SK-N-SH (cell line): Measurements from ENCODE around the gene CD38. TPM values are rescaled to one million over a fixed set of nuclear protein-coding genes. Genes with fewer than 3 reads are reported as not detected.

ENCODE experiments used
- CTCF ChIA-PET: fragments of 300-600, 350-600 bp; formaldehyde crosslinking; extraction: SDS; loops from one replicate; lab custom pipeline; 2021; lab: Yijun Ruan, JAX
- POLR2A ChIA-PET: fragments of 350-600 bp; sonication (Branson Sonifier 250); formaldehyde crosslinking; extraction: SDS; loops from one replicate; lab custom pipeline; 2020; ENCODE audit warnings: antibody characterized with exemption, inconsistent platforms; lab: Yijun Ruan, JAX
- DNase-seq: peaks from one replicate; pipeline ENCODE4 v3.0.0; 2012
- H2AFZ ChIP-seq: fragments of 200-600 bp; sonication (generic); 2 replicates; pipeline ENCODE4 v1.8.1; 2016; ENCODE audit warnings: antibody characterized with exemption, mild to moderate bottlenecking, low read depth
- H3F3A ChIP-seq: fragments of 200-600 bp; sonication (generic); replicated peaks from 2 replicates; pipeline ENCODE3; 2016; ENCODE audit warnings: antibody characterized with exemption, mild to moderate bottlenecking; ENCODE audit not compliant: insufficient read depth
- H3K27ac ChIP-seq, 2 experiments: fragments of 200-500 bp in 1 of 2; fragments of 200-600 bp in 1 of 2; sonication (Bioruptor generic) in 1 of 2; sonication (generic), shearing (Covaris generic) in 1 of 2; 2 replicates each; pipeline versions ENCODE4 v1.5.1 to v1.6.1; 2014 to 2016; ENCODE audit warnings: low read depth in 2 of 2, inconsistent platforms in 1 of 2, low read length in 1 of 2, mild to moderate bottlenecking in 1 of 2, mixed read lengths in 1 of 2
- H3K27me3 ChIP-seq: fragments of 200-600 bp; sonication (generic), shearing (Covaris generic); 2 replicates; pipeline ENCODE4 v1.6.1; 2016; ENCODE audit warnings: mixed run types; ENCODE audit not compliant: insufficient read depth
- H3K36me3 ChIP-seq, 2 experiments: fragments of 200-500 bp in 1 of 2; fragments of 200-600 bp in 1 of 2; sonication (Bioruptor generic) in 1 of 2; sonication (generic) in 1 of 2; replicated peaks in 1 of 2; 2 replicates each; pipeline versions ENCODE3 to v1.5.1; 2014 to 2016; ENCODE audit warnings: low read length in 1 of 2, mild to moderate bottlenecking in 1 of 2; ENCODE audit not compliant: insufficient read depth in 2 of 2, control insufficient read depth in 1 of 2
- H3K4me1 ChIP-seq, 2 experiments: fragments of 200-500 bp in 1 of 2; fragments of 200-600 bp in 1 of 2; sonication (Bioruptor generic) in 1 of 2; sonication (generic), shearing (Covaris generic) in 1 of 2; 2 replicates each; pipeline versions ENCODE4 v1.5.1 to v1.6.1; 2014 to 2016; ENCODE audit warnings: low read depth in 1 of 2, low read length in 1 of 2, mixed run types in 1 of 2; ENCODE audit not compliant: insufficient read depth in 2 of 2, control insufficient read depth in 1 of 2
- H3K4me2 ChIP-seq: fragments of 200-600 bp; sonication (generic), shearing (Covaris generic); 2 replicates; pipeline ENCODE4 v1.6.1; 2017; ENCODE audit warnings: mixed run types
- H3K4me3 ChIP-seq, 2 experiments: fragments of 200-500 bp in 1 of 2; fragments of 200-600 bp in 1 of 2; sonication (Bioruptor generic) in 1 of 2; sonication (generic), shearing (Covaris generic) in 1 of 2; 2 replicates each; pipeline versions ENCODE4 v1.5.1 to v1.8.1; 2014 to 2016; ENCODE audit warnings: low read depth in 2 of 2, inconsistent platforms in 1 of 2, low read length in 1 of 2, mild to moderate bottlenecking in 1 of 2, mixed read lengths in 1 of 2, moderate library complexity in 1 of 2
- H3K79me2 ChIP-seq: fragments of 200-600 bp; sonication (generic); 2 replicates; pipeline ENCODE4 v1.8.1; 2017; ENCODE audit warnings: mild to moderate bottlenecking; ENCODE audit not compliant: insufficient read depth
- H3K9ac ChIP-seq: fragments of 200-600 bp; sonication (generic); 2 replicates; pipeline ENCODE4 v1.6.1; 2017; ENCODE audit warnings: mixed run types
- H3K9me2 ChIP-seq: fragments of 200-600 bp; sonication (generic); 2 replicates; pipeline ENCODE4 v1.6.1; 2017; ENCODE audit warnings: mixed run types
- H3K9me3 ChIP-seq: fragments of 200-600 bp; sonication (generic); 2 replicates; pipeline ENCODE4 v1.6.1; 2017; ENCODE audit warnings: mixed run types, mild to moderate bottlenecking, moderate library complexity
- H4K20me1 ChIP-seq: fragments of 200-600 bp; sonication (generic); 2 replicates; pipeline ENCODE4 v1.6.1; 2017; ENCODE audit warnings: mild to moderate bottlenecking, mixed run types; ENCODE audit not compliant: insufficient read depth
- FOXM1 ChIP-seq: IDR thresholded peaks from 2 replicates; pipeline ENCODE4 v1.4.0; 2012; ENCODE audit warnings: low read depth, mild to moderate bottlenecking
- GABPA ChIP-seq: IDR thresholded peaks from 2 replicates; pipeline ENCODE4 v1.4.0; 2012; ENCODE audit warnings: low read depth, mild to moderate bottlenecking
- MXI1 ChIP-seq: IDR thresholded peaks from 2 replicates; pipeline ENCODE4 v1.6.1; 2012; ENCODE audit warnings: mild to moderate bottlenecking, low read depth, low read length, improper control_type of control experiment
- NFIC ChIP-seq: IDR thresholded peaks from 2 replicates; pipeline ENCODE4 v1.4.0; 2012; ENCODE audit warnings: borderline replicate concordance
- POLR2AphosphoS5 ChIP-seq: IDR thresholded peaks from 2 replicates; pipeline ENCODE4 v1.6.1; 2012; ENCODE audit warnings: low read depth, low read length
- RAD21 ChIP-seq: IDR thresholded peaks from 2 replicates; pipeline ENCODE4 v1.6.1; 2012; ENCODE audit warnings: mild to moderate bottlenecking, low read length
- REST ChIP-seq: IDR thresholded peaks from 2 replicates; pipeline ENCODE4 v1.6.1; 2012; ENCODE audit warnings: mild to moderate bottlenecking, low read depth, low read length, moderate library complexity
- SIN3A ChIP-seq: IDR thresholded peaks from 2 replicates; pipeline ENCODE4 v1.6.1; 2012; ENCODE audit warnings: low read depth, mild to moderate bottlenecking, low read length, moderate library complexity, borderline replicate concordance
- TCF12 ChIP-seq: IDR thresholded peaks from 2 replicates; pipeline ENCODE4 v1.4.0; 2012
- TEAD4 ChIP-seq: IDR thresholded peaks from 2 replicates; pipeline ENCODE4 v1.4.0; 2012; ENCODE audit warnings: mild to moderate bottlenecking, borderline replicate concordance; ENCODE audit not compliant: insufficient read depth
- WGBS: methylation state at CpG from one replicate; pipeline ENCODE4 v1.1.6; 2017; ENCODE audit warnings: low lambda C conversion rate; 5-methylcytosine and 5-hydroxymethylcytosine counted together
- polyA plus RNA-seq, 3 experiments: library from polyadenylated mRNA; depleted of rRNA; stranded (reverse); fragments of >200 nt; gene quantifications; 2 replicates each; pipeline ENCODE4 v1.2.3, GENCODE V29; 2012
- TF ChIP-seq, protein P1 (sequence below): fragments of 150-350 bp; IDR thresholded peaks from 2 replicates; pipeline ENCODE4 v1.6.1; 2016; ENCODE audit warnings: mild to moderate bottlenecking, low read depth, low read length
- TF ChIP-seq, protein P2 (sequence below): IDR thresholded peaks from 2 replicates; pipeline ENCODE4 v1.4.0; 2012; ENCODE audit warnings: low read depth, borderline replicate concordance

The CD38 gene
- polyA plus RNA-seq, 1 of the 3 experiments (the other 2 are of a cell fraction), result 0.02 TPM

- Histone ChIP-seq H3K4me3 (no peak overlapping the region), H3K4me1 (no peaks in the 10 kb centered on the region), H3K36me3 (no peaks in the 10 kb centered on the region), H3K9me3 (no peaks in the 10 kb centered on the region), H3K27me3 (no peaks in the 10 kb centered on the region), H4K20me1 (no peaks in the 10 kb centered on the region), H3K79me2 (no peaks in the 10 kb centered on the region), H3K27ac (no peak overlapping the region), H3K9ac (no peak overlapping the region), H3F3A (no peaks in the 10 kb centered on the region), H3K9me2 (no peaks in the 10 kb centered on the region), H3K4me2 (no peak overlapping the region), H2AFZ (no peak overlapping the region)
- DNase-seq, result no peak
- WGBS, result 68% methylated on average over 6 of the region's 6 CpGs
- CTCF ChIA-PET, result interaction anchor here (0.8 to 5.7 kb wide), 5 partner anchors 9 to 128 kb away, joined by 3 to 35 read pairs (median 3); no protein-coding TSS in a partner anchor
- POLR2A ChIA-PET, result no interaction called here
- TF ChIP-seq, protein P1, sequence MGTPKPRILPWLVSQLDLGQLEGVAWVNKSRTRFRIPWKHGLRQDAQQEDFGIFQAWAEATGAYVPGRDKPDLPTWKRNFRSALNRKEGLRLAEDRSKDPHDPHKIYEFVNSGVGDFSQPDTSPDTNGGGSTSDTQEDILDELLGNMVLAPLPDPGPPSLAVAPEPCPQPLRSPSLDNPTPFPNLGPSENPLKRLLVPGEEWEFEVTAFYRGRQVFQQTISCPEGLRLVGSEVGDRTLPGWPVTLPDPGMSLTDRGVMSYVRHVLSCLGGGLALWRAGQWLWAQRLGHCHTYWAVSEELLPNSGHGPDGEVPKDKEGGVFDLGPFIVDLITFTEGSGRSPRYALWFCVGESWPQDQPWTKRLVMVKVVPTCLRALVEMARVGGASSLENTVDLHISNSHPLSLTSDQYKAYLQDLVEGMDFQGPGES, result no peak
- TF ChIP-seq, protein P2, sequence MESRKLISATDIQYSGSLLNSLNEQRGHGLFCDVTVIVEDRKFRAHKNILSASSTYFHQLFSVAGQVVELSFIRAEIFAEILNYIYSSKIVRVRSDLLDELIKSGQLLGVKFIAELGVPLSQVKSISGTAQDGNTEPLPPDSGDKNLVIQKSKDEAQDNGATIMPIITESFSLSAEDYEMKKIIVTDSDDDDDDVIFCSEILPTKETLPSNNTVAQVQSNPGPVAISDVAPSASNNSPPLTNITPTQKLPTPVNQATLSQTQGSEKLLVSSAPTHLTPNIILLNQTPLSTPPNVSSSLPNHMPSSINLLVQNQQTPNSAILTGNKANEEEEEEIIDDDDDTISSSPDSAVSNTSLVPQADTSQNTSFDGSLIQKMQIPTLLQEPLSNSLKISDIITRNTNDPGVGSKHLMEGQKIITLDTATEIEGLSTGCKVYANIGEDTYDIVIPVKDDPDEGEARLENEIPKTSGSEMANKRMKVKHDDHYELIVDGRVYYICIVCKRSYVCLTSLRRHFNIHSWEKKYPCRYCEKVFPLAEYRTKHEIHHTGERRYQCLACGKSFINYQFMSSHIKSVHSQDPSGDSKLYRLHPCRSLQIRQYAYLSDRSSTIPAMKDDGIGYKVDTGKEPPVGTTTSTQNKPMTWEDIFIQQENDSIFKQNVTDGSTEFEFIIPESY, result no peak
- TF ChIP-seq GABPA (no peak), FOXM1 (no peak), REST (no peak), NFIC (no peak), TEAD4 (no peak), POLR2AphosphoS5 (no peak), RAD21 (no peak), SIN3A (no peak), TCF12 (no peak), MXI1 (no peak)
These were observed 95.0 kb downstream of the CD38 start for GRCh38 chr4:15873117-15873516.
